T-cell (primary cell): ENCODE data around the gene VPS4A. TPM values are rescaled to one million over a fixed set of nuclear protein-coding genes. Genes with fewer than 3 reads are reported as not detected.

Experiments used
- ATAC-seq, 4 experiments: fragments of 200-7000 bp in 3 of 4; fragments of 150-1000 bp in 1 of 4; cut with Tn5 transposase; replicated peaks in 1 of 4; 1 replicate in 3 of 4; 2 replicates in 1 of 4; pipeline ENCODE4 v1.10.0; 2021; ENCODE audit warnings: moderate library complexity in 3 of 4, mild to moderate bottlenecking in 2 of 4, moderate number of reproducible peaks in 1 of 4
- CTCF ChIA-PET, 2 donors: fragments of 300-600 bp; sonication (Branson Sonifier 250); formaldehyde crosslinking; loops; one replicate each; lab custom pipeline; 2022; ENCODE audit warnings: antibody characterized with exemption in 2 of 2; lab: Charles Lee
- POLR2A ChIA-PET, 2 donors: fragments of 300-600 bp; sonication (Branson Sonifier 250); formaldehyde crosslinking; loops; one replicate each; lab custom pipeline; 2022; ENCODE audit warnings: antibody characterized with exemption in 2 of 2; lab: Charles Lee
- DNase-seq, 35 experiments: peaks; one replicate each; pipeline versions ENCODE4 v3.0.0 to v3.0.0-alpha.2; 2013 to 2023
- H3K27ac ChIP-seq: one replicate; pipeline ENCODE4 v1.5.1; 2013; ENCODE audit warnings: low read length
- H3K27me3 ChIP-seq, 2 experiments: replicated peaks in 1 of 2; 1 replicate in 1 of 2; 2 replicates in 1 of 2; pipeline versions ENCODE4 v1.6.1 to v1.7.0; 2013; ENCODE audit warnings: low read length in 1 of 2, mixed read lengths in 1 of 2; ENCODE audit not compliant: control insufficient read depth in 2 of 2, insufficient read depth in 2 of 2; ENCODE audit errors: extremely low read depth in 1 of 2
- H3K36me3 ChIP-seq, 2 donors: 1 replicate in 1 of 2; 2 replicates in 1 of 2; pipeline versions ENCODE4 v1.6.1 to v1.7.0; 2013; ENCODE audit warnings: low read length in 1 of 2; ENCODE audit not compliant: control insufficient read depth in 2 of 2, insufficient read depth in 1 of 2; ENCODE audit errors: extremely low read depth in 1 of 2
- H3K4me1 ChIP-seq, 2 experiments: 1 replicate in 1 of 2; 2 replicates in 1 of 2; pipeline versions ENCODE4 v1.6.1 to v1.7.0; 2013; ENCODE audit warnings: low read length in 2 of 2, mixed read lengths in 1 of 2; ENCODE audit not compliant: insufficient read depth in 2 of 2, control insufficient read depth in 1 of 2; ENCODE audit errors: extremely low read depth in 1 of 2
- H3K4me3 ChIP-seq, 2 donors: 1 replicate in 1 of 2; 2 replicates in 1 of 2; pipeline versions ENCODE4 v1.5.1 to v1.7.0; 2013; ENCODE audit warnings: mild to moderate bottlenecking in 2 of 2, low read length in 1 of 2, moderate library complexity in 1 of 2; ENCODE audit not compliant: control insufficient read depth in 1 of 2; ENCODE audit errors: extremely low read depth in 1 of 2
- H3K9me3 ChIP-seq: 2 replicates; pipeline ENCODE4 v1.7.0; 2013
- H3K27ac Mint-ChIP-seq, 2 donors: one replicate each; pipeline ENCODE4 v1.8.0; 2020 to 2021; ENCODE audit warnings: mild to moderate bottlenecking in 2 of 2, mixed read lengths in 2 of 2
- H3K27me3 Mint-ChIP-seq, 2 donors: one replicate each; pipeline ENCODE4 v1.8.0; 2021 to 2022; ENCODE audit warnings: mixed read lengths in 2 of 2
- H3K36me3 Mint-ChIP-seq: one replicate; pipeline ENCODE4 v1.8.0; 2021; ENCODE audit warnings: mixed read lengths
- H3K4me1 Mint-ChIP-seq, 3 donors: one replicate each; pipeline ENCODE4 v1.8.0; 2020 to 2022; ENCODE audit warnings: mixed read lengths in 3 of 3, mild to moderate bottlenecking in 1 of 3
- H3K4me3 Mint-ChIP-seq, 3 donors: one replicate each; pipeline ENCODE4 v1.8.0; 2020 to 2022; ENCODE audit warnings: mild to moderate bottlenecking in 3 of 3, mixed read lengths in 3 of 3, moderate library complexity in 3 of 3
- H3K9me3 Mint-ChIP-seq, 3 donors: one replicate each; pipeline ENCODE4 v1.8.0; 2020 to 2022; ENCODE audit warnings: mixed read lengths in 3 of 3
- WGBS: methylation state at CpG from one replicate; pipeline ENCODE4 v1.1.5; 2013; ENCODE audit warnings: missing lambda C conversion rate; ENCODE audit not compliant: insufficient coverage; 5-methylcytosine and 5-hydroxymethylcytosine counted together
- total RNA-seq, 35 experiments: library from RNA in 6 of 35; stranded (reverse) in 6 of 35; fragments of 120-200 nt in 1 of 35; gene quantifications; one replicate each; pipeline versions ENCODE4 v1.2.1 to v1.2.4 and lab custom pipeline; 2013 to 2026

The VPS4A gene
- total RNA-seq, 5 donors from 2014 or later (not counting 1 experiment from before 2014, with no cell fraction given), result 40.5 to 61.9 (median 55.9) TPM

GRCh38 chr16:69301187-69301586 is 10.0 kb upstream of the VPS4A start:
- Histone ChIP-seq H3K27me3 (no peaks in the 10 kb centered on the region), H3K4me1 (no peaks in the 10 kb centered on the region), H3K9me3 (no peaks in the 10 kb centered on the region), H3K36me3 (peaks cover 5 to 16% of the 10 kb centered on the region in 2 donors), H3K4me3 (no peak overlapping the region), H3K27ac (no peak overlapping the region)
- ChIA-PET POLR2A (no interaction called here), CTCF (no interaction called here)
- Mint-ChIP-seq H3K27me3 (no peaks in the 10 kb centered on the region), H3K27ac (no peak overlapping the region), H3K4me3 (no peak overlapping the region), H3K4me1 (no peaks in the 10 kb centered on the region), H3K36me3 (peaks cover 20% of the 10 kb centered on the region), H3K9me3 (no peaks in the 10 kb centered on the region)
- 100% methylated on average over 1 of the region's 1 CpG for WGBS
- ATAC-seq (no peak), DNase-seq (no peak)

- H3K9me3 Mint-ChIP-seq, result no peaks in the 10 kb centered on the region
- CTCF ChIA-PET, result no interaction called here
- no peak overlapping the region for H3K27ac ChIP-seq
- no peaks in the 10 kb centered on the region for H3K4me1 ChIP-seq
- H3K27me3 Mint-ChIP-seq, result no peaks in the 10 kb centered on the region
- H3K4me3 Mint-ChIP-seq, result no peak overlapping the region
- H3K4me1 Mint-ChIP-seq, result no peaks in the 10 kb centered on the region
- H3K27me3 ChIP-seq, result no peaks in the 10 kb centered on the region
- 94% methylated on average over 2 of the region's 4 CpGs for WGBS
- H3K36me3 ChIP-seq, result peaks cover 5 to 16% of the 10 kb centered on the region in 2 donors
- POLR2A ChIA-PET, result interaction anchor here in 1 of 2 donors (0.6 to 0.7 kb wide), 2 partner anchors 30 to 148 kb away, joined by 3 read pairs; no protein-coding TSS in a partner anchor
- no peaks in the 10 kb centered on the region for H3K9me3 ChIP-seq
- H3K4me3 ChIP-seq, result no peak overlapping the region
- DNase-seq, result no peak
- ATAC-seq, result no peak
- peaks cover 20% of the 10 kb centered on the region for H3K36me3 Mint-ChIP-seq
- no peak overlapping the region for H3K27ac Mint-ChIP-seq
Measured at GRCh38 chr16:69301861-69302260, 9.3 kb upstream of the VPS4A start.

GRCh38 chr16:69302301-69302700 is 8.8 kb upstream of the VPS4A start:
- no peaks in the 10 kb centered on the region for H3K4me1 Mint-ChIP-seq
- H3K4me1 ChIP-seq, result no peaks in the 10 kb centered on the region
- no peak overlapping the region for H3K4me3 Mint-ChIP-seq
- H3K27ac Mint-ChIP-seq, result no peak overlapping the region
- ATAC-seq, result no peak
- H3K36me3 ChIP-seq, result peaks cover 5 to 16% of the 10 kb centered on the region in 2 donors
- peaks cover 20% of the 10 kb centered on the region for H3K36me3 Mint-ChIP-seq
- ChIA-PET POLR2A (interaction anchor here in 1 of 2 donors (0.6 to 0.7 kb wide), 2 partner anchors 30 to 148 kb away, joined by 3 read pairs; no protein-coding TSS in a partner anchor), CTCF (no interaction called here)
- no peaks in the 10 kb centered on the region for H3K9me3 ChIP-seq
- no peak overlapping the region for H3K27ac ChIP-seq
- H3K27me3 ChIP-seq, result no peaks in the 10 kb centered on the region
- 92% methylated on average over 2 of the region's 4 CpGs for WGBS
- DNase-seq, result no peak
- H3K4me3 ChIP-seq, result no peak overlapping the region
- H3K27me3 Mint-ChIP-seq, result no peaks in the 10 kb centered on the region
- no peaks in the 10 kb centered on the region for H3K9me3 Mint-ChIP-seq

GRCh38 chr16:69306031-69306430 is 5.1 kb upstream of the VPS4A start:
- peaks cover 8% of the 10 kb centered on the region for H3K36me3 Mint-ChIP-seq
- WGBS, result no CpG with 5 or more reads among the region's 1 CpG
- Histone ChIP-seq H3K27ac (no peak overlapping the region), H3K27me3 (no peaks in the 10 kb centered on the region), H3K4me3 (no peak overlapping the region), H3K9me3 (no peaks in the 10 kb centered on the region), H3K36me3 (peaks cover 4 to 5% of the 10 kb centered on the region in 2 donors), H3K4me1 (peaks cover 0 to 8% of the 10 kb centered on the region in 2 experiments)
- no peak overlapping the region for H3K4me3 Mint-ChIP-seq
- DNase-seq (no peak), ATAC-seq (no peak)
- H3K4me1 Mint-ChIP-seq, result peaks cover 6 to 10% (median 7%) of the 10 kb centered on the region in 3 donors
- no peaks in the 10 kb centered on the region for H3K27me3 Mint-ChIP-seq
- CTCF ChIA-PET, result no interaction called here
- POLR2A ChIA-PET, result interaction anchor here in 1 of 2 donors (0.6 kb wide), 1 partner anchor 47 kb away, joined by 7 read pairs; no protein-coding TSS in a partner anchor
- H3K27ac Mint-ChIP-seq, result no peak overlapping the region
- H3K9me3 Mint-ChIP-seq, result no peaks in the 10 kb centered on the region

GRCh38 chr16:69307091-69307490 is 4.1 kb upstream of the VPS4A start:
- Histone ChIP-seq H3K36me3 (peaks cover 0 to 5% of the 10 kb centered on the region in 2 donors), H3K27ac (no peak overlapping the region), H3K4me1 (peaks cover under 1 to 14% of the 10 kb centered on the region in 2 experiments), H3K27me3 (no peaks in the 10 kb centered on the region), H3K4me3 (no peak overlapping the region), H3K9me3 (no peaks in the 10 kb centered on the region)
- H3K4me3 Mint-ChIP-seq, result no peak overlapping the region
- H3K4me1 Mint-ChIP-seq, result peaks cover 10 to 14% (median 11%) of the 10 kb centered on the region in 3 donors
- DNase-seq (no peak), ATAC-seq (no peak)
- ChIA-PET CTCF (no interaction called here), POLR2A (no interaction called here)
- no CpG with 5 or more reads among the region's 1 CpG for WGBS
- H3K27me3 Mint-ChIP-seq, result no peaks in the 10 kb centered on the region
- H3K36me3 Mint-ChIP-seq, result peaks cover 5% of the 10 kb centered on the region
- no peak overlapping the region for H3K27ac Mint-ChIP-seq
- H3K9me3 Mint-ChIP-seq, result no peaks in the 10 kb centered on the region

- ChIA-PET CTCF (no interaction called here), POLR2A (interaction anchor here (0.6 kb wide), 2 partner anchors 36 to 113 kb away, joined by 3 to 4 read pairs; no protein-coding TSS in a partner anchor)
- H3K27me3 Mint-ChIP-seq, result no peaks in the 10 kb centered on the region
Measured at GRCh38 chr16:69307856-69308255, 3.3 kb upstream of the VPS4A start.

More at GRCh38 chr16:69307856-69308255, 3.3 kb upstream of the VPS4A start:
- no peaks in the 10 kb centered on the region for H3K9me3 Mint-ChIP-seq
- ATAC-seq (no peak), DNase-seq (no peak)
- Histone ChIP-seq H3K27me3 (no peaks in the 10 kb centered on the region), H3K4me1 (peaks cover 4 to 21% of the 10 kb centered on the region in 2 experiments), H3K9me3 (no peaks in the 10 kb centered on the region), H3K4me3 (no peak overlapping the region), H3K27ac (no peak overlapping the region), H3K36me3 (peaks cover 0 to 4% of the 10 kb centered on the region in 2 donors)
- H3K36me3 Mint-ChIP-seq, result peaks cover 5% of the 10 kb centered on the region
- H3K4me3 Mint-ChIP-seq, result no peak overlapping the region
- peaks cover 13 to 17% (median 14%) of the 10 kb centered on the region in 3 donors for H3K4me1 Mint-ChIP-seq
- no peak overlapping the region for H3K27ac Mint-ChIP-seq
- WGBS, result 89% methylated on average over 2 of the region's 2 CpGs
